Gastrocnemius medialis (tissue), 4 donors: ENCODE measurements around the gene CCL17.
"Not testable (repeated sequence)": the region's sequence is repeated elsewhere in the genome, so short reads cannot be mapped to it uniquely, and the experiment has no call there.

Source experiments
- POLR2A ChIP-seq, 2 donors: fragments of 450-650 bp; IDR thresholded peaks; one replicate each; pipeline ENCODE4 v1.6.1; 2017; ENCODE audit warnings: antibody characterized with exemption in 2 of 2, mild to moderate bottlenecking in 2 of 2, moderate library complexity in 2 of 2
- TF ChIP-seq, protein P1 (sequence below), 5 experiments: fragments of 450-650 bp in 3 of 5; fragments of 200-600 bp in 2 of 5; sonication (generic) in 2 of 5; IDR thresholded peaks in 4 of 5; conservative IDR thresholded peaks in 1 of 5; 1 replicate in 4 of 5; 2 replicates in 1 of 5; pipeline ENCODE4 v1.5.1; 2016 to 2019; ENCODE audit warnings: antibody characterized with exemption in 5 of 5, mild to moderate bottlenecking in 3 of 5, moderate library complexity in 3 of 5

DNA sequence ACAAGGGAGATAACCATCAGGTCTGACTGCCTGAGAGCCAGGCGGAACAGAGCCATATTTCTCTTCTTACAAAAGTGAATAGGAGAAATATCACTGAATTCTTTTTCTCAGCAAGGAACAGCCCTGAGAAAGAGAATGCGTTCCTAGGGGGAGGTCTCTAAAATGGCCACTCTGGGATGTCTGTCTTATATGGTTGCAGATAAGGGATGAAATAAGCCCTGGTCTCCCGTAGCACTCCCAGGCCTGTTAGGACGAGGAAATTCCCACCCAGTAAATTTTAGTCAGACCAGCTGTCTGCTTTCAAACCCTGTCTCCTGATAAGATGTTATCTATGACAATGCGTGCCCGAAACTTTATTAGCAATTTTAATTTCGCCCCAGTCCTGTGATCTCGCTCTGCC lies 35.4 kb downstream of the CCL17 start:
- TF ChIP-seq, protein P1, sequence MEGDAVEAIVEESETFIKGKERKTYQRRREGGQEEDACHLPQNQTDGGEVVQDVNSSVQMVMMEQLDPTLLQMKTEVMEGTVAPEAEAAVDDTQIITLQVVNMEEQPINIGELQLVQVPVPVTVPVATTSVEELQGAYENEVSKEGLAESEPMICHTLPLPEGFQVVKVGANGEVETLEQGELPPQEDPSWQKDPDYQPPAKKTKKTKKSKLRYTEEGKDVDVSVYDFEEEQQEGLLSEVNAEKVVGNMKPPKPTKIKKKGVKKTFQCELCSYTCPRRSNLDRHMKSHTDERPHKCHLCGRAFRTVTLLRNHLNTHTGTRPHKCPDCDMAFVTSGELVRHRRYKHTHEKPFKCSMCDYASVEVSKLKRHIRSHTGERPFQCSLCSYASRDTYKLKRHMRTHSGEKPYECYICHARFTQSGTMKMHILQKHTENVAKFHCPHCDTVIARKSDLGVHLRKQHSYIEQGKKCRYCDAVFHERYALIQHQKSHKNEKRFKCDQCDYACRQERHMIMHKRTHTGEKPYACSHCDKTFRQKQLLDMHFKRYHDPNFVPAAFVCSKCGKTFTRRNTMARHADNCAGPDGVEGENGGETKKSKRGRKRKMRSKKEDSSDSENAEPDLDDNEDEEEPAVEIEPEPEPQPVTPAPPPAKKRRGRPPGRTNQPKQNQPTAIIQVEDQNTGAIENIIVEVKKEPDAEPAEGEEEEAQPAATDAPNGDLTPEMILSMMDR (IDR thresholded peaks at IDR 0.05 in 4 of 5, conservative IDR thresholded peaks at IDR 0.05 in 1 of 5) = not testable (repeated sequence)
- not testable (repeated sequence) for TF ChIP-seq POLR2A (IDR thresholded peaks at IDR 0.05)
